ENCODE data around the gene WFS1.

DNA sequence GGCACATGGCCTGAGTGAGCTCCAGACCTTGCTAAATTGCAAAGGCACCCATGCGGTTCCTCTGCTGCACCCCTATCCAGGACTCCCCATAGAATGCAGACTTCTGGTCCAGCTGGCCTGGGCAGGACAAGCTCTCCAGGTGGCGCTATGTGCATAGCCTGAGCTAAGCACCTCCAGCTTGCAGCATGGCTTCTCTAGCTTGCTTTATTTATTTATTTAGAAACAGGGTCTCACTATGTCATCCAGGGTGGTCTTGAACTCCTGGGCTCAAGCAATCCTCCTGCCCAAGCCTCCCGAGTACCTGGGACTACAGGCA is 5.5 kb upstream of the WFS1 start:
- TF ChIP-seq, protein P1, sequence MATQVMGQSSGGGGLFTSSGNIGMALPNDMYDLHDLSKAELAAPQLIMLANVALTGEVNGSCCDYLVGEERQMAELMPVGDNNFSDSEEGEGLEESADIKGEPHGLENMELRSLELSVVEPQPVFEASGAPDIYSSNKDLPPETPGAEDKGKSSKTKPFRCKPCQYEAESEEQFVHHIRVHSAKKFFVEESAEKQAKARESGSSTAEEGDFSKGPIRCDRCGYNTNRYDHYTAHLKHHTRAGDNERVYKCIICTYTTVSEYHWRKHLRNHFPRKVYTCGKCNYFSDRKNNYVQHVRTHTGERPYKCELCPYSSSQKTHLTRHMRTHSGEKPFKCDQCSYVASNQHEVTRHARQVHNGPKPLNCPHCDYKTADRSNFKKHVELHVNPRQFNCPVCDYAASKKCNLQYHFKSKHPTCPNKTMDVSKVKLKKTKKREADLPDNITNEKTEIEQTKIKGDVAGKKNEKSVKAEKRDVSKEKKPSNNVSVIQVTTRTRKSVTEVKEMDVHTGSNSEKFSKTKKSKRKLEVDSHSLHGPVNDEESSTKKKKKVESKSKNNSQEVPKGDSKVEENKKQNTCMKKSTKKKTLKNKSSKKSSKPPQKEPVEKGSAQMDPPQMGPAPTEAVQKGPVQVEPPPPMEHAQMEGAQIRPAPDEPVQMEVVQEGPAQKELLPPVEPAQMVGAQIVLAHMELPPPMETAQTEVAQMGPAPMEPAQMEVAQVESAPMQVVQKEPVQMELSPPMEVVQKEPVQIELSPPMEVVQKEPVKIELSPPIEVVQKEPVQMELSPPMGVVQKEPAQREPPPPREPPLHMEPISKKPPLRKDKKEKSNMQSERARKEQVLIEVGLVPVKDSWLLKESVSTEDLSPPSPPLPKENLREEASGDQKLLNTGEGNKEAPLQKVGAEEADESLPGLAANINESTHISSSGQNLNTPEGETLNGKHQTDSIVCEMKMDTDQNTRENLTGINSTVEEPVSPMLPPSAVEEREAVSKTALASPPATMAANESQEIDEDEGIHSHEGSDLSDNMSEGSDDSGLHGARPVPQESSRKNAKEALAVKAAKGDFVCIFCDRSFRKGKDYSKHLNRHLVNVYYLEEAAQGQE (IDR thresholded peaks at IDR 0.05; ENCODE audit: low read depth): no peak
- TF ChIP-seq, protein P2, sequence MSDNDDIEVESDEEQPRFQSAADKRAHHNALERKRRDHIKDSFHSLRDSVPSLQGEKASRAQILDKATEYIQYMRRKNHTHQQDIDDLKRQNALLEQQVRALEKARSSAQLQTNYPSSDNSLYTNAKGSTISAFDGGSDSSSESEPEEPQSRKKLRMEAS (IDR thresholded peaks at IDR 0.05): no peak
- TF ChIP-seq JUND (IDR thresholded peaks at IDR 0.05): no peak

Data from HCT116 (cell line).